GM18502 (cell line): Measurements from ENCODE around the gene PATJ.
"Not testable (repeated sequence)": the region's sequence is repeated elsewhere in the genome, so short reads cannot be mapped to it uniquely, and the experiment has no call there.

Experiments
- ATAC-seq: cut with Tn5 transposase; IDR thresholded peaks from one replicate; pipeline ENCODE4 v1.9.1; 2021; ENCODE audit warnings: mild to moderate bottlenecking; ENCODE audit not compliant: unreplicated experiment, poor library complexity

The PATJ gene

GRCh38 chr1:61818992-61819391 lies 76.7 kb downstream of the PATJ start:
- no peak for ATAC-seq

GRCh38 chr1:61819421-61819820 lies 77.1 kb downstream of the PATJ start:
- no peak for ATAC-seq

DNA sequence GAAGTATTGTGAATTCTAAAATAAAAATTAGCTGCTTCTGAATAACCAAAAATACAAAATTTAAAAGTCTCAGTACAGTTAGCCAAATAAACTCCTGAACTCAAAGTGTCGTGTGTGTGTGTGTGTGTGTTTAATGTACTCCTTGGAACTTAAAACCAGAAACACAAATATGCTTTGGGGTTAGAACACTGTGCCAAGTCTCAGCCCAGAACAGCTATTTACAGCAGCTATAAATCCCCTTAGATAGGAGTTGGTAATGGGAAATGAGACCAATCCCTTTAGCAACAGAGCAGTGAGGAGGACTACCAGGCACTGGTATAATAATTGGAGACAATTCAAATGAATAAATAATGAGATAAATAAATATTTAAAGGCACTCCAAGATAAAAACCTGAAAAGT lies 83.1 kb downstream of the PATJ start:
- ATAC-seq: no peak

DNA sequence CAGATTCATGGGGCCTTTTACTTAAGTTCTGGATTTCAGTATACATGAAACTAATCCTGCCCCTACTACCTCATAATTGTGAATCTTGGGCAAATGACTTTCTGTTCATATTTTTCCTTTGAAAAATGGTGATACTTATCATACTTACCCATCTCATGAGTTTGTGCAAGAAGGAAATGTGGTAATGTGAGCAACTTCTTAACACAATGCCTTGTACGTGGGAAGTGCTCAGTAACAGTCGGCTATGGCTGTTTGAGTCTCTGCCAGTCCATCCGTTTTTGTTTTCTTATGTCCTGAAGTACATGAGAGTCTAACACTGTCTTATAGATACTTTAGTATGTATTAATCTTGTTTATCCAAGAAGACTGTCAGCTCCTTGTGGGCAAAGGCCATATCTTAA lies 86.5 kb downstream of the PATJ start:
- ATAC-seq: no peak

GRCh38 chr1:61836649-61837048 lies 94.4 kb downstream of the PATJ start:
- no peak for ATAC-seq

GRCh38 chr1:61837607-61838006 lies 95.3 kb downstream of the PATJ start:
- not testable (repeated sequence) for ATAC-seq

- no peak for ATAC-seq
These were observed 97.4 kb downstream of the PATJ start for GRCh38 chr1:61839679-61840078.

DNA sequence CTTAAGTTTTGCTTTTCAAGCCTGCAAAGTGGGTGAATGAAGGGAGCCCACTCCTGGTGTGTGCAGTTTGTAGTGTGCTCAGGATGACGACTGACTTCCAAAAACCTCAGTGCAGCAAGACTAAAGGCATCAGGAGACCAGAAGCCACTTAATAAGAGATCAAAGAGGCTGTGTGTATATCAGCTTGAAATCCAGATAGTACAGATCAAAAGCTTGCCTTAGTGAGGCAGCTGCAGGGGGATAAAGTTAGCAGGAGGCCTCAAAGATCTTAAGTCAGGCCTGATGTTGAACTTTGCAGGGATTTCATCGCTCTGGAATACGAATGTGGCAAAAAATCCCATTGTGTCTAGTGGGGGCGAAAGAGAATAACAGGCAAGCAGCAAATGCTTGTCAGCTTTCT lies 99.8 kb downstream of the PATJ start:
- ATAC-seq: no peak

- ATAC-seq: no peak
These were observed 100.7 kb downstream of the PATJ start for GRCh38 chr1:61842863-61843514.

DNA sequence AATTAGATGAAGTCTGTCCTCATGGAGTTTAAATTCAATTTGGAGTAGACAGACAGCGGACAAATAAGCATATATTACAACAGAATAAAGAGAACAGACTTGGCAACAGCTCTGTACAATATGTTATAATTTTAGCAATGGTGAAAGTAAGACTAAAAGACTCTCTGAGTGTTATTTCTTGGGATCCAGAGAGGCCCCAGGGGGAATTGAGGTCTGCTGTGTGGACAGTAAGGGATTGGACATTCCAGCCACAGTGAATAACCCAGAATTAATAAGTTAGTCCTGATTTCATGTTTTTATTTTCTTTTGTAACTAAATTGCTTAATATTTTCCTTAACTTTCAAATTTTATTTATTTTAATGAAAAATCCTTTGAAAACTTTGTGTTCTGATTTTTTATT lies 101.7 kb downstream of the PATJ start:
- ATAC-seq: no peak

GRCh38 chr1:61844664-61845063 lies 102.4 kb downstream of the PATJ start:
- not testable (repeated sequence) for ATAC-seq

DNA sequence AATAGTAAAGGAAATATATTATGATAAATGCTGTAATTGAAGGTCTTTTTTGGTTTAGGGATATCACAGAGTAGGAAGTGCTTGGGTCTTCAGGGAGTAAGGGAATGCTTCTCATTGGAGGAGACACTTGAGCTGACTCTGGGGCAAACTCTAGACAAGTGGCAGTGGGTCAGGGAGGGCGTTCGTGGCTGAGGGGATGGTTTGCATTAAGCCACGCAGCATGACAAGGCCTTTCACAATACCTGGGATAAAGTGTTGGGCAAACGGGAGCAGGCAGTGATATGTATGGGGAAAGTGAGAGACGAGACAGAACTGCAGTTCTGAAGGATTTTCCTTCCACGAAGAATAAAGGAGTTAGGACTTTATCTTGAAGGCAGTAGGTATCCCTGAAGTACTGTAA lies 109.0 kb downstream of the PATJ start:
- ATAC-seq: no peak

DNA sequence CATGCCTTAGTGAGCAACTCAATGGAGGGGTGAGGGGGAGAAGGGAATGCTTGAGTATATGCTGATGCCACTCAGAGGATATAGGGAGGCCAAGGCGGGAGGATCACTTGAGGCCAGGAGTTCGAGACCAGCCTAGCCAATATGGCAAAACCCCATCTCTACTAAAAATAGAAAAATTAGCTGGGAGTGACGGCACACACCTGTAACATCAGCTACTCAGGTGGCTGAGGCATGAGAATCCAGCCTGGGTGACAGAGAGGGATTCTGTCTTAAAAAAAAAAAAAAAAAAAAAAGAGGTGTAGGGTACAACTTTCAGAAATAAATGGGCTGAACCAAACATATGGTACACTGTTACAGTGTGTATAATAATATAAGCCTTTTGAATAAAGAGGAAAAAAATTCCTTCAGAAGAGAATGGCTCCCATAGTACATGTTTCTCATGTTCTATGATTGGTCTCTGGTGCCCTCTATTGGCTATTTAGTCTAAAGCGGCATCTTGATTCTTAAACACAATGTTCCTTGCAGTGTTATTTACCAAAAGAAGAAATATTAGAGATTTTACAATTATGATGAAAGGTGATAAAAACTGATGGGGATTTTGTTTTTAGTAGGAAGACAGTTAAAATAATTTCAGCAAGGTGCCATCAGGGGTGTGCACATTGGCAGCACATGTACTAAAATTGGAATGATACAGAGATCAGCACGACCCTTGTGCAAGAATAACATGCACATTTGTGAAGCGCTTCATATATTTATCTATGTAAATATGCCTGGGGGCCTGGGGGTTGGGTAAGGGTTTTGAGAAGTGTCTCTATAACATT lies 109.8 kb downstream of the PATJ start:
- ATAC-seq: peak; percentile 66

GRCh38 chr1:61852670-61853015 lies 110.4 kb downstream of the PATJ start:
- ATAC-seq: no peak

DNA sequence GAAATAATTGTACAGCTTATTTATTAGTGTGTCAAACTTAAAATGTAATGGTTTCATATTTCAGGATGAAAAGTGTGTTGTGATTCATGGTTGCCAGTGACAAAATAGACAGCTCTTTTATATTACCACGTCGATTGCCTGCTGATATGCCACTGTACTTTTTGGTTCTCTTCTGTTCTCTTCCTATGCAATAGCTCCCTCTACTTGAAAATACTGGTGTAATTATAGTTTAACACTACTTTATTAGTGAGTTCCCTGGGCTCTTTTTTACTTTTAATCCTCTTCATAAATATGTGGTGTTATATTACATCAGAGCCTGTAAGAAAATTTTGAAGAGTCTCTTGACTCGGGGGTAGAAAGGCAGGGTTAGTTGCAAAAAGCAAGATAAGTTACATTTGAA lies 111.3 kb downstream of the PATJ start:
- no peak for ATAC-seq

DNA sequence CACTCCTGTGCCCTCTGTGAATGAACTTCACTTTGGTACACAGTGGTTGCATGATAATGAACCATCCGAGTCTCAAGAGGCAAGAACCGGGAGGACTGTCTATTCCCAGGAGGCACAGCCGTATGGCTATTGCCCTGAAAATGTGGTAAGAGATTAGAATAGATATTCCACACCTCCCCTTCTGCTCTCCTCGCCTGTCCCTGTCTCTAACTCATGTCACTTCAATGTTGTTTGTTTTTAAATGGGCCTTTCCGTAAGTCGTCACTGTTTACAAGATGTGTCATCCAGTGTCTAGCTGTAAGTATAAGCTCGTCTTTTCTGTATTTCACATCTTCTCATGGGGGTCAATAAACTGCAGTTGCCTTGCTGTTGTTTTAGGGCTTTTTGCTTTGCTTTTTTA lies 122.2 kb downstream of the PATJ start:
- no peak for ATAC-seq

GRCh38 chr1:61865646-61866220 lies 123.5 kb downstream of the PATJ start:
- no peak for ATAC-seq

DNA sequence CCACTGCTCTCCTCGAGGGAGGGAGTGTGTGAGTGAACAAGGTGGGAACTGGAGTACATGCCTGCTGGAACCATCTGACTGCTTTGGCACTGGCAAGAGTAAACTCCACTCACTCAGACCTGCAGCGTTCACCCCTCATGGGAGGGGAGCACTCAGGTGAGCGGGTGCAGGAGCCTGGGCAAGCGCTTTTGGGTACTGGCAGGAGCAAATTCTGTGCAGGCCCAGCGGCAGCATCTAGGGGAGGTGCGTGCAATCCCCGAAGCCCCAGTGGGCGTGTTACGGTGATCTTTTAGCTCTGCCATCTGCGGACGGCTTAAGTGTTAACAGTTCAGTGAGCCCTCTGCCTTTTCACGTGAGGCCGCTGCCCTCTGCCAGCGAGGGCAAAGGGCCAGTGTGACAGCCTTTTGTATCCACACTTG lies 127.4 kb downstream of the PATJ start:
- no peak for ATAC-seq

- no peak for ATAC-seq
These were observed 129.9 kb downstream of the PATJ start for GRCh38 chr1:61872206-61872605.

DNA sequence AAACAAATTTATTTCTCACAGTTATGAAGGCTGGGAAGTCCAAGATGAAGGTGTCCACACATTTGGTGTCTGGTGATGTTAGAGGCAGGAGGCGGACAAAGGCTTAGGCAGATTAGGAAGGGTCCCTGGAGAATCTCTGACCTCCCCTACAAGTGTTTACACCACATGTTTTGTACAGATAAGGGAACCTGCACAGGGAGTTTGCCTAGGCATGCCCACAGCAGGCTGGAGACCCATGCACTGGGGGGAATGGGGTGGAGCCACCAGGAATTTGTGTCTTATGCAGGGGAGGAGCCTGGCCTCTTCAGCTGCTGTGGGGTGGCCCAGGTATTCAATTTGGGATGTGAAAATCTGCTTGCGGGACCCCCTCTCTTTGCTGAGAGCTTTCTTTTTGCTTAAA lies 131.3 kb downstream of the PATJ start:
- ATAC-seq: no peak

DNA sequence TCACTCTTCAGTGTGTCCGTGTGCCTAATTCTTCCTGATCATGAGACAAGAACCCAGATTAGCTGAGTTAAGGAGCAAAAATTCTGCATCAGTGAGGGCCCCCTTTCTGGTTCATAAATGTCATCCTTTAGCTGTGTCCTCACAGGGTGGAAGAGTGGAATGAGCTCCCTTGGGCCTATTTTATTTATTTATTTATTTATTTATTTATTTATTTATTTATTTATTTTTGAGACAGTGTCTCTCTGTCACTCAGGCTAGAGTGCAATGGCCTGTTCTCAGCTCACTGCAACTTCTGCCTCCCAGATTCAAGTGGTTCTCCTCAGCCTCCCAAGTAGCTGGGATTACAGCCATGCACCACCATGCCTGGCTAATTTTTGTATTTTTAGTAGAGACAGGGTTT lies 131.7 kb downstream of the PATJ start:
- ATAC-seq: no peak

- ATAC-seq: no peak
These were observed 132.9 kb downstream of the PATJ start for GRCh38 chr1:61875198-61875597.
